HCT116 (cell line): ENCODE measurements around the gene MADCAM1. TPM values are rescaled to one million over a fixed set of nuclear protein-coding genes. Genes with fewer than 3 reads are reported as not detected.
A peak's percentile ranks its signal among the peaks of the same experiment; 100 is the strongest.

ENCODE experiments used
- ATAC-seq: fragments of 200-7000 bp; cut with Tn5 transposase; 2 replicates; pipeline ENCODE4 v1.9.1; 2020; ENCODE audit warnings: mild to moderate bottlenecking, moderate library complexity
- BruUV-seq: library from RNA; stranded (reverse); fragments of 400-500 nt; replicated peaks from 2 replicates; lab custom pipeline; 2021; lab: Mats Ljungman, UMichigan
- CTCF ChIA-PET: fragments of 300-600 bp; sonication (Branson Sonifier 250); formaldehyde crosslinking; loops from one replicate; lab custom pipeline; 2021; ENCODE audit warnings: antibody characterized with exemption; lab: Charles Lee
- POLR2A ChIA-PET: fragments of 300-600, 350-600 bp; sonication (Branson Sonifier 250); formaldehyde crosslinking; loops from one replicate; lab custom pipeline; 2021; ENCODE audit warnings: antibody characterized with exemption; lab: Charles Lee
- RAD21 ChIA-PET, 2 experiments: fragments of 300-600 bp; sonication (Branson Sonifier 250); formaldehyde crosslinking; loops; one replicate each; lab custom pipeline; 2023; ENCODE audit warnings: low total read pairs in 2 of 2; ENCODE audit not compliant: uncharacterized antibody in 2 of 2, unreplicated experiment in 2 of 2, low non-redundant PET in 1 of 2; lab: Charles Lee
- DNase-seq: peaks from one replicate; pipeline ENCODE4 v3.0.0-alpha.2; 2010; ENCODE audit warnings: low read depth, low spot score
- H2AFZ ChIP-seq: fragments of 200-600 bp; shearing (Covaris generic), sonication (generic); 2 replicates; pipeline ENCODE4 v1.6.1; 2017; ENCODE audit warnings: low read depth, mixed run types, mixed read lengths, antibody characterized with exemption, low read length; ENCODE audit not compliant: poor library complexity, severe bottlenecking
- H3K27ac ChIP-seq: 2 replicates; pipeline ENCODE4 v1.5.1; 2012; ENCODE audit warnings: low read depth, low read length
- H3K27me3 ChIP-seq: fragments of 200-600 bp; sonication (generic); 2 replicates; pipeline ENCODE4 v1.6.1; 2016; ENCODE audit warnings: mixed run types, low read length, mixed read lengths; ENCODE audit not compliant: insufficient read depth
- H3K36me3 ChIP-seq, 2 experiments: fragments of 200-500 bp in 1 of 2; fragments of 200-600 bp in 1 of 2; sonication (Bioruptor generic) in 1 of 2; sonication (generic) in 1 of 2; 2 replicates each; pipeline versions ENCODE4 v1.5.1 to v1.6.1; 2014 to 2016; ENCODE audit warnings: low read length in 2 of 2, inconsistent platforms in 1 of 2, mixed read lengths in 1 of 2, mixed run types in 1 of 2; ENCODE audit not compliant: insufficient read depth in 2 of 2, control insufficient read depth in 1 of 2
- H3K4me1 ChIP-seq, 2 experiments: fragments of 200-600 bp in 1 of 2; sonication (generic) in 1 of 2; 2 replicates each; pipeline versions ENCODE4 v1.5.1 to v1.6.1; 2012 to 2017; ENCODE audit warnings: low read length in 2 of 2, inconsistent platforms in 1 of 2, mild to moderate bottlenecking in 1 of 2, mixed read lengths in 1 of 2, mixed run types in 1 of 2, moderate library complexity in 1 of 2; ENCODE audit not compliant: insufficient read depth in 2 of 2, control insufficient read depth in 1 of 2
- H3K4me2 ChIP-seq: fragments of 200-600 bp; sonication (generic); 2 replicates; pipeline ENCODE4 v1.6.1; 2017; ENCODE audit warnings: mixed run types, low read length, mixed read lengths
- H3K4me3 ChIP-seq, 2 experiments: fragments of 200-600 bp in 1 of 2; sonication (generic) in 1 of 2; replicated peaks in 1 of 2; 2 replicates each; pipeline ENCODE4 v1.5.1; 2011 to 2016; ENCODE audit warnings: low read length in 2 of 2, control low read depth in 1 of 2, low read depth in 1 of 2, mild to moderate bottlenecking in 1 of 2, mixed read lengths in 1 of 2, mixed run types in 1 of 2
- H3K79me2 ChIP-seq: fragments of 200-600 bp; sonication (generic); 2 replicates; pipeline ENCODE4 v1.6.1; 2017; ENCODE audit warnings: mild to moderate bottlenecking, mixed run types, low read length, moderate library complexity, mixed read lengths; ENCODE audit not compliant: insufficient read depth
- H3K9ac ChIP-seq: fragments of 200-600 bp; sonication (generic); 2 replicates; pipeline ENCODE4 v1.6.1; 2016; ENCODE audit warnings: low read length, mixed read lengths
- H3K9me2 ChIP-seq: fragments of 200-600 bp; sonication (generic), shearing (Covaris generic); 2 replicates; pipeline ENCODE4 v1.6.1; 2017; ENCODE audit warnings: mixed run types, mild to moderate bottlenecking, moderate library complexity; ENCODE audit not compliant: insufficient read depth
- H3K9me3 ChIP-seq, 2 experiments: fragments of 200-500 bp in 1 of 2; fragments of 200-600 bp in 1 of 2; sonication (Bioruptor generic) in 1 of 2; sonication (generic) in 1 of 2; 2 replicates each; pipeline ENCODE4 v1.6.1; 2014 to 2017; ENCODE audit warnings: low read length in 2 of 2, mixed read lengths in 2 of 2, inconsistent platforms in 1 of 2, low read depth in 1 of 2, mild to moderate bottlenecking in 1 of 2, mixed run types in 1 of 2, moderate library complexity in 1 of 2; ENCODE audit not compliant: control insufficient read depth in 1 of 2, insufficient read depth in 1 of 2
- H4K20me1 ChIP-seq: fragments of 200-600 bp; sonication (generic), shearing (Covaris generic); 2 replicates; pipeline ENCODE4 v1.6.1; 2017; ENCODE audit warnings: mixed run types, mild to moderate bottlenecking, moderate library complexity; ENCODE audit not compliant: insufficient read depth
- CBX3 ChIP-seq: IDR thresholded peaks from 2 replicates; pipeline ENCODE4 v1.6.1; 2012; ENCODE audit warnings: low read depth
- CEBPB ChIP-seq: IDR thresholded peaks from 2 replicates; pipeline ENCODE4 v1.6.1; 2012; ENCODE audit warnings: low read depth
- EGR1 ChIP-seq: IDR thresholded peaks from 2 replicates; pipeline ENCODE4 v1.6.1; 2012; ENCODE audit warnings: low read depth
- ELF1 ChIP-seq: IDR thresholded peaks from 2 replicates; pipeline ENCODE4 v1.6.1; 2012; ENCODE audit warnings: low read depth, borderline replicate concordance
- EZH2 ChIP-seq: fragments of 200-600 bp; sonication (generic); IDR thresholded peaks from 2 replicates; pipeline ENCODE4 v1.6.1; 2017; ENCODE audit warnings: antibody characterized with exemption, mixed run types
- EZH2phosphoT487 ChIP-seq: fragments of 200-600 bp; IDR thresholded peaks from 2 replicates; pipeline ENCODE4 v1.6.1; 2018; ENCODE audit warnings: antibody characterized with exemption, borderline replicate concordance
- FOSL1 ChIP-seq: IDR thresholded peaks from 2 replicates; pipeline ENCODE4 v1.6.1; 2012; ENCODE audit warnings: low read depth
- JUND ChIP-seq: IDR thresholded peaks from 2 replicates; pipeline ENCODE4 v1.6.1; 2012
- POLR2A ChIP-seq: IDR thresholded peaks from 2 replicates; pipeline ENCODE4 v1.7.0; 2011; ENCODE audit warnings: borderline replicate concordance; ENCODE audit not compliant: insufficient read depth, insufficient read length; ENCODE audit errors: extremely low read depth
- POLR2AphosphoS5 ChIP-seq: IDR thresholded peaks from 2 replicates; pipeline ENCODE4 v1.6.1; 2011; ENCODE audit warnings: mild to moderate bottlenecking, low read depth, low read length, moderate library complexity
- RAD21 ChIP-seq: IDR thresholded peaks from 2 replicates; pipeline ENCODE4 v1.6.1; 2012; ENCODE audit warnings: low read depth, mild to moderate bottlenecking
- SIN3A ChIP-seq: IDR thresholded peaks from 2 replicates; pipeline ENCODE4 v1.6.1; 2012; ENCODE audit warnings: low read depth
- SP1 ChIP-seq: IDR thresholded peaks from 2 replicates; pipeline ENCODE4 v1.6.1; 2012; ENCODE audit warnings: low read depth
- SRF ChIP-seq: IDR thresholded peaks from 2 replicates; pipeline ENCODE4 v1.6.1; 2012; ENCODE audit warnings: low read depth
- TCF7L2 ChIP-seq: IDR thresholded peaks from 2 replicates; pipeline ENCODE4 v1.7.0; 2011; ENCODE audit warnings: borderline replicate concordance, inconsistent platforms; ENCODE audit not compliant: insufficient read depth, insufficient read length; ENCODE audit errors: extremely low read depth
- ZFX ChIP-seq: fragments of 450-650 bp; IDR thresholded peaks from 2 replicates; pipeline ENCODE4 v1.6.1; 2017
- ZNF274 ChIP-seq: fragments of 200-500 bp; sonication (Bioruptor generic); IDR thresholded peaks from 2 replicates; pipeline ENCODE4 v1.6.1; 2014; ENCODE audit warnings: mild to moderate bottlenecking, low read depth, low read length, inconsistent platforms
- intact Hi-C: fragments of 100-400 bp; cut with micrococcal nuclease; formaldehyde crosslinking; loops from 2 replicates; pipeline ENCODE4 v1.10.0; 2022
- total RNA-seq: library from RNA; stranded (reverse); gene quantifications from one replicate; pipeline ENCODE4 v1.2.1, GENCODE V29; 2021; ENCODE audit not compliant: unreplicated experiment
- TF ChIP-seq, protein P1 (sequence below): IDR thresholded peaks from 2 replicates; pipeline ENCODE4 v1.6.1; 2012; ENCODE audit warnings: low read depth
- TF ChIP-seq, protein P2 (sequence below), 3 experiments: fragments of 200-600 bp in 1 of 3; sonication (generic) in 1 of 3; IDR thresholded peaks in 2 of 3; conservative IDR thresholded peaks in 1 of 3; 2 replicates each; pipeline ENCODE4 v1.5.1; 2012 to 2017; ENCODE audit warnings: low read depth in 2 of 3, low read length in 2 of 3, antibody characterized with exemption in 1 of 3, borderline replicate concordance in 1 of 3, control low read depth in 1 of 3, mild to moderate bottlenecking in 1 of 3, mixed read lengths in 1 of 3, mixed run types in 1 of 3, moderate library complexity in 1 of 3; ENCODE audit not compliant: insufficient read depth in 1 of 3
- TF ChIP-seq, protein P3 (sequence below): IDR thresholded peaks from 2 replicates; pipeline ENCODE4 v1.6.1; 2011; ENCODE audit warnings: mild to moderate bottlenecking, low read length, moderate library complexity; ENCODE audit not compliant: insufficient replicate concordance; ENCODE audit errors: extremely low read depth
- TF ChIP-seq, protein P4 (sequence below): IDR thresholded peaks from 2 replicates; pipeline ENCODE4 v1.6.1; 2012

Gene MADCAM1
- total RNA-seq, 1 experiment from 2014 or later, result 0.57 TPM

DNA sequence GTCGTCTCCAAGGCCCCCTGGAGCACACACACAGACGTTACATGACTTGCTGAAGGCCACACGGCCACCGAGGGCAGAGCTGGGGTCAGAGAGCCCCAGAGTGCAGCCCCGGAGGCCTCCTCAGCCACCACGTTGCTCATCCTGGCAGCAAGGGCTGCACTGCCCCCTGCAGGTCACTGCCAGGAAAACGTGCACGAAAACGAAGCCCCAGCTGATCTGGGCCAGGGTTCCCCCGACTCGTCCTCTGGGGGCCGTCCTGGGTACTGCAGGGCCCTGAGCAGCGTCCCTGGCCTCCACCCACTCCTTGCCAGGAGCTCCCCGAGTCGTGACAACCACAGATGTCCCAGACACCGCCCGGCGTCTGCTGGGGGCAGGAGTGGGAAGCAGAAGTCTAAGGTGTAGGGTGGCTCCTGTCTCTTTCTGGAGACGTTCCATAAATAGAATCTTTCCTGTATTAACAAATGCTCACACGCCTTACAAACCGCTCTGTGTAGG, 14.4 kb downstream of the MADCAM1 start:
- Histone ChIP-seq H2AFZ (no peak overlapping the region), H3K4me3 (peak overlapping the region; percentile 34 to 49), H3K36me3 (peaks cover 0 to 10% of the 10 kb centered on the region in 2 experiments; a peak in 1 of 4 replicates), H3K4me1 (peaks cover 24 to 48% of the 10 kb centered on the region in 2 experiments), H3K27me3 (no peaks in the 10 kb centered on the region), H4K20me1 (no peaks in the 10 kb centered on the region), H3K4me2 (peak overlapping the region; percentile 78), H3K79me2 (peaks cover 11% of the 10 kb centered on the region; the same call in 1 of the 2 replicates), H3K9me3 (no peaks in the 10 kb centered on the region), H3K27ac (peak overlapping the region; percentile 79), H3K9me2 (no peaks in the 10 kb centered on the region), H3K9ac (peak overlapping the region; percentile 42)
- ATAC-seq (peak; percentile 56), DNase-seq (peak; percentile 80)
- intact Hi-C loops, result no loop called here
- RAD21 ChIA-PET, result interaction anchor here in 1 of 2 experiments (0.7 to 1.5 kb wide), 3 partner anchors 21 to 224 kb away, joined by 3 to 5 read pairs (median 3); partner anchors contain the start of gene CDC34
- POLR2A ChIA-PET, result interaction anchor here (0.8 to 1.6 kb wide), 5 partner anchors 11 to 46 kb away, joined by 3 to 10 read pairs (median 3); no protein-coding TSS in a partner anchor
- CTCF ChIA-PET, result interaction anchor here (0.6 to 2.6 kb wide), 23 partner anchors 11 to 394 kb away, joined by 3 to 28 read pairs (median 4); partner anchors contain the start of genes BSG, CDC34, MADCAM1 and POLRMT
- no TSS peak for BruUV-seq
- TF ChIP-seq POLR2A (no peak), ZFX (no peak), CBX3 (peak; percentile 85; the same call in 1 of the 2 replicates), SIN3A (no peak), CEBPB (no peak), TCF7L2 (no peak), SP1 (no peak), SRF (no peak), EGR1 (peak; percentile 65; the same call in 1 of the 2 replicates), POLR2AphosphoS5 (peak; percentile 62), ELF1 (no peak), JUND (no peak), RAD21 (peak; percentile 76), FOSL1 (no peak), EZH2phosphoT487 (no peak), EZH2 (no peak), ZNF274 (no peak)
- TF ChIP-seq, protein P1, sequence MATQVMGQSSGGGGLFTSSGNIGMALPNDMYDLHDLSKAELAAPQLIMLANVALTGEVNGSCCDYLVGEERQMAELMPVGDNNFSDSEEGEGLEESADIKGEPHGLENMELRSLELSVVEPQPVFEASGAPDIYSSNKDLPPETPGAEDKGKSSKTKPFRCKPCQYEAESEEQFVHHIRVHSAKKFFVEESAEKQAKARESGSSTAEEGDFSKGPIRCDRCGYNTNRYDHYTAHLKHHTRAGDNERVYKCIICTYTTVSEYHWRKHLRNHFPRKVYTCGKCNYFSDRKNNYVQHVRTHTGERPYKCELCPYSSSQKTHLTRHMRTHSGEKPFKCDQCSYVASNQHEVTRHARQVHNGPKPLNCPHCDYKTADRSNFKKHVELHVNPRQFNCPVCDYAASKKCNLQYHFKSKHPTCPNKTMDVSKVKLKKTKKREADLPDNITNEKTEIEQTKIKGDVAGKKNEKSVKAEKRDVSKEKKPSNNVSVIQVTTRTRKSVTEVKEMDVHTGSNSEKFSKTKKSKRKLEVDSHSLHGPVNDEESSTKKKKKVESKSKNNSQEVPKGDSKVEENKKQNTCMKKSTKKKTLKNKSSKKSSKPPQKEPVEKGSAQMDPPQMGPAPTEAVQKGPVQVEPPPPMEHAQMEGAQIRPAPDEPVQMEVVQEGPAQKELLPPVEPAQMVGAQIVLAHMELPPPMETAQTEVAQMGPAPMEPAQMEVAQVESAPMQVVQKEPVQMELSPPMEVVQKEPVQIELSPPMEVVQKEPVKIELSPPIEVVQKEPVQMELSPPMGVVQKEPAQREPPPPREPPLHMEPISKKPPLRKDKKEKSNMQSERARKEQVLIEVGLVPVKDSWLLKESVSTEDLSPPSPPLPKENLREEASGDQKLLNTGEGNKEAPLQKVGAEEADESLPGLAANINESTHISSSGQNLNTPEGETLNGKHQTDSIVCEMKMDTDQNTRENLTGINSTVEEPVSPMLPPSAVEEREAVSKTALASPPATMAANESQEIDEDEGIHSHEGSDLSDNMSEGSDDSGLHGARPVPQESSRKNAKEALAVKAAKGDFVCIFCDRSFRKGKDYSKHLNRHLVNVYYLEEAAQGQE, result no peak
- TF ChIP-seq, protein P2, sequence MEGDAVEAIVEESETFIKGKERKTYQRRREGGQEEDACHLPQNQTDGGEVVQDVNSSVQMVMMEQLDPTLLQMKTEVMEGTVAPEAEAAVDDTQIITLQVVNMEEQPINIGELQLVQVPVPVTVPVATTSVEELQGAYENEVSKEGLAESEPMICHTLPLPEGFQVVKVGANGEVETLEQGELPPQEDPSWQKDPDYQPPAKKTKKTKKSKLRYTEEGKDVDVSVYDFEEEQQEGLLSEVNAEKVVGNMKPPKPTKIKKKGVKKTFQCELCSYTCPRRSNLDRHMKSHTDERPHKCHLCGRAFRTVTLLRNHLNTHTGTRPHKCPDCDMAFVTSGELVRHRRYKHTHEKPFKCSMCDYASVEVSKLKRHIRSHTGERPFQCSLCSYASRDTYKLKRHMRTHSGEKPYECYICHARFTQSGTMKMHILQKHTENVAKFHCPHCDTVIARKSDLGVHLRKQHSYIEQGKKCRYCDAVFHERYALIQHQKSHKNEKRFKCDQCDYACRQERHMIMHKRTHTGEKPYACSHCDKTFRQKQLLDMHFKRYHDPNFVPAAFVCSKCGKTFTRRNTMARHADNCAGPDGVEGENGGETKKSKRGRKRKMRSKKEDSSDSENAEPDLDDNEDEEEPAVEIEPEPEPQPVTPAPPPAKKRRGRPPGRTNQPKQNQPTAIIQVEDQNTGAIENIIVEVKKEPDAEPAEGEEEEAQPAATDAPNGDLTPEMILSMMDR (IDR thresholded peaks at IDR 0.05 in 2 of 3, conservative IDR thresholded peaks at IDR 0.05 in 1 of 3; ENCODE audit: borderline replicate concordance in 1 of 3, insufficient read depth in 1 of 3, low read depth in 2 of 3, low read length in 2 of 3), result peak; percentile 98 to 99 (median 99)
- TF ChIP-seq, protein P3, sequence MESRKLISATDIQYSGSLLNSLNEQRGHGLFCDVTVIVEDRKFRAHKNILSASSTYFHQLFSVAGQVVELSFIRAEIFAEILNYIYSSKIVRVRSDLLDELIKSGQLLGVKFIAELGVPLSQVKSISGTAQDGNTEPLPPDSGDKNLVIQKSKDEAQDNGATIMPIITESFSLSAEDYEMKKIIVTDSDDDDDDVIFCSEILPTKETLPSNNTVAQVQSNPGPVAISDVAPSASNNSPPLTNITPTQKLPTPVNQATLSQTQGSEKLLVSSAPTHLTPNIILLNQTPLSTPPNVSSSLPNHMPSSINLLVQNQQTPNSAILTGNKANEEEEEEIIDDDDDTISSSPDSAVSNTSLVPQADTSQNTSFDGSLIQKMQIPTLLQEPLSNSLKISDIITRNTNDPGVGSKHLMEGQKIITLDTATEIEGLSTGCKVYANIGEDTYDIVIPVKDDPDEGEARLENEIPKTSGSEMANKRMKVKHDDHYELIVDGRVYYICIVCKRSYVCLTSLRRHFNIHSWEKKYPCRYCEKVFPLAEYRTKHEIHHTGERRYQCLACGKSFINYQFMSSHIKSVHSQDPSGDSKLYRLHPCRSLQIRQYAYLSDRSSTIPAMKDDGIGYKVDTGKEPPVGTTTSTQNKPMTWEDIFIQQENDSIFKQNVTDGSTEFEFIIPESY, result no peak
- TF ChIP-seq, protein P4, sequence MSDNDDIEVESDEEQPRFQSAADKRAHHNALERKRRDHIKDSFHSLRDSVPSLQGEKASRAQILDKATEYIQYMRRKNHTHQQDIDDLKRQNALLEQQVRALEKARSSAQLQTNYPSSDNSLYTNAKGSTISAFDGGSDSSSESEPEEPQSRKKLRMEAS, result peak; percentile 89
